PC-3 (cell line): Measurements from ENCODE around the gene UBE2R2.
"Not testable (repeated sequence)": the region's sequence is repeated elsewhere in the genome, so short reads cannot be mapped to it uniquely, and the experiment has no call there.

Source experiments
- EZH2 ChIP-seq: fragments of 300-600 bp; sonication (generic); IDR thresholded peaks from one replicate; pipeline ENCODE4 v1.6.1; 2017; ENCODE audit warnings: antibody characterized with exemption, mild to moderate bottlenecking, low read length; ENCODE audit not compliant: unreplicated experiment
- TF ChIP-seq, protein P1 (sequence below): fragments of 300-600 bp; sonication (generic); conservative IDR thresholded peaks from 2 replicates; pipeline ENCODE4 v1.5.1; 2017; ENCODE audit warnings: antibody characterized with exemption, low read depth, mild to moderate bottlenecking, low read length

DNA sequence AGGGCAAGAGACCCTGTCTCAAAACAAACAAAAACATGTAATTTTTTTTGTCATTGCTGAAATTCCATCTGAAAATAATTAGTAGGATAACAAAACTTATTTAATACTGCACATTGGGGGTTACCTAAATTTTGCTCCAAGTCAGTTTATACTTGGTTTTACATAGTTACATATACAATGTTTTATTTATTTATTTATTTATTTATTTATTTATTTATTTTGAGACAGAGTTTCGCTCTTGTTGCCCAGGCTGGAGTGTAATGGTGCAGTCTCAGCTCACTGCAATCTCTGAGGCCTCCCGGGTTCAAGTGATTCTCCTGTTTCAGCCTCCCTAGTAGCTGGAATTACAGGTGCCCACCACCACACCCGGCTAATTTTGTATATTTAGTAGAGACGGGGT lies 52.3 kb downstream of the UBE2R2 start:
- TF ChIP-seq, protein P1, sequence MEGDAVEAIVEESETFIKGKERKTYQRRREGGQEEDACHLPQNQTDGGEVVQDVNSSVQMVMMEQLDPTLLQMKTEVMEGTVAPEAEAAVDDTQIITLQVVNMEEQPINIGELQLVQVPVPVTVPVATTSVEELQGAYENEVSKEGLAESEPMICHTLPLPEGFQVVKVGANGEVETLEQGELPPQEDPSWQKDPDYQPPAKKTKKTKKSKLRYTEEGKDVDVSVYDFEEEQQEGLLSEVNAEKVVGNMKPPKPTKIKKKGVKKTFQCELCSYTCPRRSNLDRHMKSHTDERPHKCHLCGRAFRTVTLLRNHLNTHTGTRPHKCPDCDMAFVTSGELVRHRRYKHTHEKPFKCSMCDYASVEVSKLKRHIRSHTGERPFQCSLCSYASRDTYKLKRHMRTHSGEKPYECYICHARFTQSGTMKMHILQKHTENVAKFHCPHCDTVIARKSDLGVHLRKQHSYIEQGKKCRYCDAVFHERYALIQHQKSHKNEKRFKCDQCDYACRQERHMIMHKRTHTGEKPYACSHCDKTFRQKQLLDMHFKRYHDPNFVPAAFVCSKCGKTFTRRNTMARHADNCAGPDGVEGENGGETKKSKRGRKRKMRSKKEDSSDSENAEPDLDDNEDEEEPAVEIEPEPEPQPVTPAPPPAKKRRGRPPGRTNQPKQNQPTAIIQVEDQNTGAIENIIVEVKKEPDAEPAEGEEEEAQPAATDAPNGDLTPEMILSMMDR = not testable (repeated sequence)
- TF ChIP-seq EZH2 = not testable (repeated sequence)
